Measurements from ENCODE around the gene PRKD1. TPM values are rescaled to one million over a fixed set of nuclear protein-coding genes. Genes with fewer than 3 reads are reported as not detected.

Gene PRKD1
- total RNA-seq (2014; rRNA removed; shearing (Covaris generic); ENCODE audit: low replicate concordance) = not detected in 2 replicates

GRCh38 chr14:29927376-29928116 is at the start of gene PRKD1:
Gene PRKD1 (minus strand): TSS chr14:29927847.
- H3K9me2 ChIP-seq (replicated peaks; ENCODE audit: insufficient read depth, low read length) = no peaks in the 10 kb centered on the region
- H3K4me1 ChIP-seq (ENCODE audit: low read length) = no peaks in the 10 kb centered on the region
- no peaks in the 10 kb centered on the region for H4K20me1 ChIP-seq (ENCODE audit: insufficient read depth, low read depth, low read length)
- H3K79me2 ChIP-seq (ENCODE audit: low read length) = no peaks in the 10 kb centered on the region
- peaks cover 39% of the 10 kb centered on the region for H3K9me3 ChIP-seq (ENCODE audit: low read length)
- no peaks in the 10 kb centered on the region for H3K36me3 ChIP-seq (ENCODE audit: insufficient read depth, low read length)
- no peak within 1 kb of the TSS for H3K4me2 ChIP-seq (ENCODE audit: low read depth, low read length, poor library complexity, severe bottlenecking)
- H3K9ac ChIP-seq (ENCODE audit: low read length) = no peak within 1 kb of the TSS
- H3K27me3 ChIP-seq (ENCODE audit: low read length) = no peaks in the 10 kb centered on the region
- H3K27ac ChIP-seq (ENCODE audit: low read length) = no peak within 1 kb of the TSS
- no peak within 1 kb of the TSS for H3K4me3 ChIP-seq (ENCODE audit: low read length)
- no peak within 1 kb of the TSS for H2AFZ ChIP-seq (ENCODE audit: low read length)
- DNase-seq = no peak

GRCh38 chr14:29971101-29971500 is 43.5 kb upstream of the PRKD1 start:
- Histone ChIP-seq H3K4me2 (ENCODE audit: low read depth, low read length, poor library complexity, severe bottlenecking) (no peak overlapping the region), H3K79me2 (ENCODE audit: low read length) (no peaks in the 10 kb centered on the region), H3K9me3 (ENCODE audit: low read length) (peaks cover 38% of the 10 kb centered on the region), H3K27me3 (ENCODE audit: low read length) (no peaks in the 10 kb centered on the region), H3K9ac (ENCODE audit: low read length) (no peak overlapping the region), H3K9me2 (replicated peaks; ENCODE audit: insufficient read depth, low read length) (no peaks in the 10 kb centered on the region), H3K4me3 (ENCODE audit: low read length) (no peak overlapping the region), H4K20me1 (ENCODE audit: insufficient read depth, low read depth, low read length) (no peaks in the 10 kb centered on the region), H2AFZ (ENCODE audit: low read length) (no peak overlapping the region), H3K27ac (ENCODE audit: low read length) (no peak overlapping the region), H3K4me1 (ENCODE audit: low read length) (no peaks in the 10 kb centered on the region), H3K36me3 (ENCODE audit: insufficient read depth, low read length) (no peaks in the 10 kb centered on the region)
- no peak for DNase-seq

GRCh38 chr14:29955087-29955486 is 27.4 kb upstream of the PRKD1 start:
- DNase-seq = no peak
- H3K4me2 ChIP-seq (ENCODE audit: low read depth, low read length, poor library complexity, severe bottlenecking) = no peak overlapping the region
- no peaks in the 10 kb centered on the region for H3K36me3 ChIP-seq (ENCODE audit: insufficient read depth, low read length)
- no peak overlapping the region for H2AFZ ChIP-seq (ENCODE audit: low read length)
- H3K27ac ChIP-seq (ENCODE audit: low read length) = no peak overlapping the region
- no peaks in the 10 kb centered on the region for H3K79me2 ChIP-seq (ENCODE audit: low read length)
- no peaks in the 10 kb centered on the region for H3K4me1 ChIP-seq (ENCODE audit: low read length)
- H3K4me3 ChIP-seq (ENCODE audit: low read length) = no peak overlapping the region
- H3K27me3 ChIP-seq (ENCODE audit: low read length) = no peaks in the 10 kb centered on the region
- no peak overlapping the region for H3K9ac ChIP-seq (ENCODE audit: low read length)
- H3K9me3 ChIP-seq (ENCODE audit: low read length) = peaks cover 37% of the 10 kb centered on the region
- H3K9me2 ChIP-seq (replicated peaks; ENCODE audit: insufficient read depth, low read length) = no peaks in the 10 kb centered on the region
- H4K20me1 ChIP-seq (ENCODE audit: insufficient read depth, low read depth, low read length) = no peaks in the 10 kb centered on the region

- DNase-seq = no peak
- Histone ChIP-seq H3K4me3 (ENCODE audit: low read length) (no peak overlapping the region), H3K4me1 (ENCODE audit: low read length) (no peaks in the 10 kb centered on the region), H3K79me2 (ENCODE audit: low read length) (no peaks in the 10 kb centered on the region), H3K9me2 (replicated peaks; ENCODE audit: insufficient read depth, low read length) (no peaks in the 10 kb centered on the region), H3K9me3 (ENCODE audit: low read length) (peaks cover 43% of the 10 kb centered on the region), H2AFZ (ENCODE audit: low read length) (no peak overlapping the region), H3K27me3 (ENCODE audit: low read length) (no peaks in the 10 kb centered on the region), H4K20me1 (ENCODE audit: insufficient read depth, low read depth, low read length) (no peaks in the 10 kb centered on the region), H3K27ac (ENCODE audit: low read length) (no peak overlapping the region), H3K36me3 (ENCODE audit: insufficient read depth, low read length) (no peaks in the 10 kb centered on the region), H3K9ac (ENCODE audit: low read length) (no peak overlapping the region), H3K4me2 (ENCODE audit: low read depth, low read length, poor library complexity, severe bottlenecking) (no peak overlapping the region)
These were observed 25.9 kb upstream of the PRKD1 start for GRCh38 chr14:29953501-29953900.

GRCh38 chr14:29944091-29944490 is 16.4 kb upstream of the PRKD1 start:
- Histone ChIP-seq H4K20me1 (ENCODE audit: insufficient read depth, low read depth, low read length) (no peaks in the 10 kb centered on the region), H3K79me2 (ENCODE audit: low read length) (no peaks in the 10 kb centered on the region), H3K9me2 (replicated peaks; ENCODE audit: insufficient read depth, low read length) (no peaks in the 10 kb centered on the region), H3K27me3 (ENCODE audit: low read length) (no peaks in the 10 kb centered on the region), H3K9ac (ENCODE audit: low read length) (no peak overlapping the region), H3K27ac (ENCODE audit: low read length) (no peak overlapping the region), H3K9me3 (ENCODE audit: low read length) (peaks cover 80% of the 10 kb centered on the region), H3K4me1 (ENCODE audit: low read length) (no peaks in the 10 kb centered on the region), H3K4me2 (ENCODE audit: low read depth, low read length, poor library complexity, severe bottlenecking) (no peak overlapping the region), H3K4me3 (ENCODE audit: low read length) (no peak overlapping the region), H2AFZ (ENCODE audit: low read length) (no peak overlapping the region), H3K36me3 (ENCODE audit: insufficient read depth, low read length) (no peaks in the 10 kb centered on the region)
- no peak for DNase-seq

- Histone ChIP-seq H3K4me1 (ENCODE audit: low read length) (no peaks in the 10 kb centered on the region), H3K4me2 (ENCODE audit: low read depth, low read length, poor library complexity, severe bottlenecking) (no peak overlapping the region), H3K4me3 (ENCODE audit: low read length) (no peak overlapping the region), H2AFZ (ENCODE audit: low read length) (no peak overlapping the region), H3K27ac (ENCODE audit: low read length) (no peak overlapping the region), H4K20me1 (ENCODE audit: insufficient read depth, low read depth, low read length) (no peaks in the 10 kb centered on the region), H3K9me3 (ENCODE audit: low read length) (peaks cover 76% of the 10 kb centered on the region), H3K9me2 (replicated peaks; ENCODE audit: insufficient read depth, low read length) (no peaks in the 10 kb centered on the region), H3K9ac (ENCODE audit: low read length) (no peak overlapping the region), H3K36me3 (ENCODE audit: insufficient read depth, low read length) (no peaks in the 10 kb centered on the region), H3K27me3 (ENCODE audit: low read length) (no peaks in the 10 kb centered on the region), H3K79me2 (ENCODE audit: low read length) (no peaks in the 10 kb centered on the region)
- no peak for DNase-seq
These were observed 13.8 kb upstream of the PRKD1 start for GRCh38 chr14:29941401-29941800.

- Histone ChIP-seq H3K79me2 (ENCODE audit: low read length) (no peaks in the 10 kb centered on the region), H3K9me2 (replicated peaks; ENCODE audit: insufficient read depth, low read length) (no peaks in the 10 kb centered on the region), H3K27ac (ENCODE audit: low read length) (no peak overlapping the region)
These were observed 12.8 kb upstream of the PRKD1 start for GRCh38 chr14:29940482-29940881.

GRCh38 chr14:29937116-29937515 is 9.5 kb upstream of the PRKD1 start:
- Histone ChIP-seq H3K27me3 (ENCODE audit: low read length) (no peaks in the 10 kb centered on the region), H4K20me1 (ENCODE audit: insufficient read depth, low read depth, low read length) (no peaks in the 10 kb centered on the region), H3K79me2 (ENCODE audit: low read length) (no peaks in the 10 kb centered on the region), H3K4me1 (ENCODE audit: low read length) (no peaks in the 10 kb centered on the region), H3K27ac (ENCODE audit: low read length) (no peak overlapping the region), H3K9me3 (ENCODE audit: low read length) (peaks cover 65% of the 10 kb centered on the region), H3K4me2 (ENCODE audit: low read depth, low read length, poor library complexity, severe bottlenecking) (no peak overlapping the region), H3K36me3 (ENCODE audit: insufficient read depth, low read length) (no peaks in the 10 kb centered on the region), H3K9ac (ENCODE audit: low read length) (no peak overlapping the region), H3K9me2 (replicated peaks; ENCODE audit: insufficient read depth, low read length) (no peaks in the 10 kb centered on the region), H2AFZ (ENCODE audit: low read length) (no peak overlapping the region), H3K4me3 (ENCODE audit: low read length) (no peak overlapping the region)
- no peak for DNase-seq

More at GRCh38 chr14:29940482-29940881, 12.8 kb upstream of the PRKD1 start:
- no peaks in the 10 kb centered on the region for H3K27me3 ChIP-seq (ENCODE audit: low read length)
- H4K20me1 ChIP-seq (ENCODE audit: insufficient read depth, low read depth, low read length) = no peaks in the 10 kb centered on the region
- no peak for DNase-seq
- H3K4me3 ChIP-seq (ENCODE audit: low read length) = no peak overlapping the region
- H3K4me2 ChIP-seq (ENCODE audit: low read depth, low read length, poor library complexity, severe bottlenecking) = no peak overlapping the region
- no peaks in the 10 kb centered on the region for H3K36me3 ChIP-seq (ENCODE audit: insufficient read depth, low read length)
- H2AFZ ChIP-seq (ENCODE audit: low read length) = no peak overlapping the region
- H3K9me3 ChIP-seq (ENCODE audit: low read length) = peaks cover 78% of the 10 kb centered on the region
- no peaks in the 10 kb centered on the region for H3K4me1 ChIP-seq (ENCODE audit: low read length)
- no peak overlapping the region for H3K9ac ChIP-seq (ENCODE audit: low read length)
